H1 (cell line): ENCODE data around the gene MBNL2. TPM values are rescaled to one million over a fixed set of nuclear protein-coding genes. Genes with fewer than 3 reads are reported as not detected.

ENCODE experiments used
- FOSL1 ChIP-seq: IDR thresholded peaks from 2 replicates; pipeline ENCODE4 v1.6.1; 2011; ENCODE audit warnings: mild to moderate bottlenecking, low read depth, low read length, moderate library complexity; ENCODE audit not compliant: insufficient read depth
- JUND ChIP-seq: IDR thresholded peaks from 2 replicates; pipeline ENCODE4 v1.6.1; 2011; ENCODE audit warnings: mild to moderate bottlenecking, improper control_type of control experiment, low read length
- KDM5A ChIP-seq: fragments of 200-600 bp; IDR thresholded peaks from 2 replicates; pipeline ENCODE4 v1.7.1; 2012; ENCODE audit warnings: mild to moderate bottlenecking, low read length, inconsistent platforms, mixed read lengths
- USF2 ChIP-seq: IDR thresholded peaks from 2 replicates; pipeline ENCODE4 v1.6.1; 2011; ENCODE audit warnings: low read length, improper control_type of control experiment
- polyA plus RNA-seq, 7 experiments: library from polyadenylated mRNA; depleted of rRNA in 3 of 7; stranded (reverse) in 5 of 7; unstranded in 2 of 7; fragments of >200 nt in 5 of 7; fragments of 200-250 nt in 2 of 7; gene quantifications; 1 replicate in 5 of 7; 2 replicates in 1 of 7; 4 replicates in 1 of 7; pipeline versions ENCODE4 v1.2.1 to v1.2.3, GENCODE V29; 2011 to 2013; ENCODE audit warnings: missing spikeins in 2 of 7, mixed read lengths in 2 of 7
- total RNA-seq: library from RNA; stranded (reverse); fragmentation: NEBNext Ultra II Directional; extraction: Animal tissue kit (Norgen Biotek cat#: 25700); gene quantifications from 2 replicates; pipeline ENCODE4 v1.2.1, GENCODE V29; 2021

MBNL2 gene
- total and polyA plus RNA-seq, 2 of the 8 experiments (the other 6 are each of a cell fraction or from before 2014, with no cell fraction given), result 1.0 to 2.6 TPM

GRCh38 chr13:97212601-97213040 is 9.5 kb upstream of the MBNL2 start (continued):
- TF ChIP-seq FOSL1, result no peak
- TF ChIP-seq KDM5A, result no peak
- TF ChIP-seq JUND, result no peak
- no peak for TF ChIP-seq USF2
